ENCODE data around the gene SKP1.

- TF ChIP-seq CTCF (IDR thresholded peaks at IDR 0.05) (no peak), POLR2AphosphoS5 (IDR thresholded peaks at IDR 0.05; ENCODE audit: insufficient read depth in 1 of 2, low read depth in 1 of 2) (no peak), POLR2A (IDR thresholded peaks at IDR 0.05) (no peak)
Measured at GRCh38 chr5:134130239-134130945, 46.4 kb downstream of the SKP1 start.
